GM21423 (cell line): Measurements from ENCODE around the gene NTMT2.

ENCODE experiments used
- ATAC-seq: cut with Tn5 transposase; IDR thresholded peaks from one replicate; pipeline ENCODE4 v1.9.1; 2021; ENCODE audit warnings: mild to moderate bottlenecking, moderate library complexity; ENCODE audit not compliant: unreplicated experiment

The NTMT2 gene

GRCh38 chr1:170204121-170204520 is 58.4 kb downstream of the NTMT2 start:
- no peak for ATAC-seq

GRCh38 chr1:170205301-170205700 is 59.5 kb downstream of the NTMT2 start:
- ATAC-seq = no peak

GRCh38 chr1:170209125-170209524 is 63.4 kb downstream of the NTMT2 start:
- no peak for ATAC-seq

DNA sequence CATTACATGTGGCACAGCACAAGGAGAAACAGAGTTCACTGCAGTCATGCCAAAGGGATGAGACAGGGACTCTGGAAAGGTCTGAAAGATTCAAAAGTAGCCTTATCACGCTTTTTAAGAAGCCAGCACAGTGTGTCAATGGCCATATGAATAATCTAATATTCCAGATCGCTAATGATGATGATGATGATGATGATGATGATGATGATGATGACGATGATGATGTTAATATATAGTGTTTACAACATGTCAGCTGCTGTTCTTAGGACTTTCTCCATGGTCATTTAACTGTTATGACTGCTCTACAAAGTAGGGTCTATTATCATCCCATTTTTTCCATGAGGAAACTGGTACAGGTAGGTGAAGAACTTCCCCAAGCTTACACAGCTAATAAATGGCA is 64.4 kb downstream of the NTMT2 start:
- no peak for ATAC-seq

DNA sequence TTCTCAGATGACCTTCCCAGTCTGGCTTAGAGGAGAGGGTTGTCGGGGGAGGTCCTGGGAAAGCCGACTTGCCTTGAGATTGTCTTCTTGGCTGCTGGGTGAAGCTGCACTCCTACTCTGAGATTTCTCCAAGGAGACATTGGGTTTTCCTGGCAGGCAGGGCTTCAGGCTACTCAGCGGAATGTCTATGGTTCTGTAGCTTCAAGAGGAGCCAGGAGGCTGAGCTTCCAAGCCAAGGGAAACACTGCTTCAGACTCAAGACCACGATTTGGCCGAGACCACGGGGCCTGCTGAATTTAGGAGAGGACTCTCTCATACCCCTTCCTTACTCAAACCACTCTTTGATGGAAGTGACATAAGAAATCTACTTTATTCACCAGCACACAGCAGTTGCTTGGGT is 67.8 kb downstream of the NTMT2 start:
- ATAC-seq = no peak

DNA sequence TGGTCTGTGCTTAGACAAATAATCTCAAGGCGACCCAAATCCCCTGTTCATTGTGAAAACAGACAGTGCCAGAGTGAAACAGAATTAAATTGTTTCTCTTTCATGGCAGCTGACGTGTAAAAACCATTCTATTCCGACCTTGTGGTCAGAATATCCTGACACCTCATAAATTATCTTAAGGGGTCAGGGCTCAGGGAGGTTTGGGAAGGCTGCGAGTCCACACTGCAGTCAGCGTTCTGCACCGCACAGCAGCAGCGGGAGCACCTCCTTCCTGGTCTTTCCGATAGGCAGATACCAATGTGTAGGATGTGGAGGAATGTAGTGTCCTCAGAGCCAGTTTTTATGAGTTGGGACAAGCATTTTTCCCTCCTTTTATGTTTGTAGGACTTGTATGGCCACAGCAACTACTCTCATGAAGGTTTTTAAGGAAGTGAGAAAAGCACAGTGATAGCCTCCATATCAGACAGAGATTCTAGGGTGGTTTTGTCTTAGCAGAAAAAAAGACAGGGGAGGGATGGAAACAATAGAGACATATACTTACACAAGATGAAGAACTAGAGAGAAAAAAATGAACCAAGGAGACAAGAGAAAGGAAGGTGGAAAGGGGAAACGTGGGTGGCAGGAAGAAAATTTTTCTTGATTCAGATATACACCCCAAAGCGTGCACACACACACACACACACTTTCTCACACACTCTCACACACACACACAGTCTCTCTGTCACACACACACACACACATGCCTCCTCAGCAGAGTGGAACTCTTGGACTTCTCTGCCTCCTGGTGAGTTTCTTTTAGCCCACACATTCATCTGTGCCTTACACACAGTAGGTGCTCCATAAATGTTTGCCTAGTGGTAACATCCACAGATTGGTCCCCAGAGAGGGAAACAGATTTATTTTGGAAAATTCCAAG is 68.6 kb downstream of the NTMT2 start:
- peak; percentile 51 for ATAC-seq

DNA sequence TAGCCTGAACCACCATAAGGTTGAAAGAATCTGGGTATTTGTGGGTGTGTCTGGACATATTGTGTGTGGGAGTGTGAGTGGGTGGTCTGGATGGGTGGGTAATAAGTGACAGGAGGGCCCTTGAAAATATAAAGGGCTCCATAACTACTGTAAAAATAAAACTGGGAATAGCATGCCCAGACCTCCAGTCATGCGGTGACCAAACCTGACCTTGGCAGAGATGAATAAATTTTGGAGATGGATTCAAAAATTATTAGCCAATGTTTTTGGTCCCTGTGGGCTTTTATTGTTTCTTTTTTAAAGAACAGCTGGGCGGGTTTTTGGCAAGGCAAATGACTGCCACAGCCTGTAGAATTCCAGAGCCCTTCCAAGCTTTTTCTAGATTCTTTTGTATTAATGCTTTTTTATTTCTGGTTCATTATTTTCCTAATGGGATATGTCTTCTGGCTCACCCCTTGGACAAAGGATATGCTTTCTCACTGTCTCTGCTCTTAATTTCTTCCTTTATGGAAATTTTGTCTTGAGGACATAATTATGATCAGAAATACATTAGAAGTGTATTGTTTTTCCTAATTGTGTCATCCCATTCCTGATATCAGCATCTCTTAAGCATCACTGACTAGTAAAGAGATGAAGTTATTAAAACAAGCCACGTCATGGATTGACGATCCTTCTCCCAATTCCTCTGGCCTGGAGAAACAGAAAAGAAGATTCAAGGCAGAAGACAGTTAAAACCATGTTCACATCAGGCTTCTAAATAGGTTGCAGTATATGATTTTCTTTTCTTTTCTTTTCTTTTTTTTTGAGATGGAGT is 69.5 kb downstream of the NTMT2 start:
- no peak for ATAC-seq

DNA sequence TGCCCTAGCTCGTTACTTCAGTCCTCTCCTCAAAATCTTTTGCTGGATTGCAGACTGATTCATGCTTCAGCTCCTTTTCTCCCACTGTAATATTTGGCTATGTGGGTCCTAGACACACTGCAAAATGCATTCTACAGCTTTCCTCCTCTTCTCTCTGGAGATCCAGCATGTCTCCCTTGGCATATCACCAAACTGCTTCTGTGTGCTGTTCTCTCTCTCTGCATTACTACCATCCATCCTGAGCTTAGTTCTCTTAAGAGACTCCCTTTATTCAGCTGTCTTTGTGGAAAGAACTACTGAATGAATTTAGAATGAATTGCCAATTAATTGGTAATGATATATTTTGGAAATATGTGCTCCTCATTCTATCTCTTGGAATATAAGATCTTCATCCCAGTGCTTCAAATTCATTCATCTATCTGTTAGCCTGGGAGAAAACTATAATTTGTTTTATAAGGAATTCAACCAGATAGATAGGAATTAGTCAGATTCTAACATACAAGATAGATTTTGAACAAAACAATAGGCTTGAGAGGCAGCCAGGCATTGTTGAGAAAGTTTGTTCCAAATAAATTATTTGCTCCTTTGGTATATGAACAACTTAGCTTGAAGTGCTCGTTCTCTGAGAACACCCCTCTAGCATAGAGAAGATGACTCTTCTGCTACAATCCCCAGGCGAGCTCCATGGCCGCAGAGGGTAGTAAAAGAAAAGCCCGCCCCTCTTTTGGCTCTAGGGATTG is 71.9 kb downstream of the NTMT2 start:
- ATAC-seq = no peak

DNA sequence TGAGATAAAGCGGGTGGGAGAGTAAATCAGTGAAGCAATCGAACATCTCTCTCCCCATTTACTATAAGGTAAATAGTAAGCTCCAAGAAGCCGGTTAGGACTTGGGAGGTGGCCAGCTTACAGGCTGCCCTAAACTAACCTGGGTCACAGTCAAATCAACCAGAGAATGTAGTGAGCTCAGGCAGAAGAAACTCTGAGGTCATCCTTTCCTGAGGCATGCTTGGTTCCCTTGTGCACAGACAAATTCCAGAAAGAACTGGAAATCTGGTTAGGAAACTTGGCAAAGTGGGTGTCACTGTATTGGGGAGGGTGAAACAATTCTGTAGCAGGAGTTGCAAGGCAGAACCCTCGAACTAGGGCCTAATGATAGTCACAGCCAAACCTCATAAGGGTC is 72.5 kb downstream of the NTMT2 start:
- no peak for ATAC-seq
